ENCODE measurements around the gene BRCC3.

DNA sequence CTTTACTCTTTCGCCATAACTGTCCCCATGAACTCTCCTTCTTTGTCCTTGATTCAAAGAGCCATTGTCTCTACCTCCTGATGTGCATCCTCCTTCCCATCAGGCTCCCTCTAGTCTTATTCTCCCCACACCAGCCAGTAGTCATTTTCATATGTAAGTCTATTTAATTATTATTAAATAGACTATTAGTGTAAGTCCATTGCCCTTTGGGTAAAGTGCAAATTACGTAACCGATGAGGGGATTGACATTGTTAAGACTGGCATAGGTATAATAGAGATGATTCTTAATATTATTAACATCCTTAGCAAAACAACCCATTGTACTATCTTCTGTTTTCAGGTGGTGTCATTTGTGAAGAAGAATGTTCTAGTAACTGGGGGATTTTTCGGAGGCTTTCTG, 17.1 kb upstream of the BRCC3 start:
- TF ChIP-seq EZH2 (IDR thresholded peaks at IDR 0.05; ENCODE audit: insufficient read depth, poor library complexity, severe bottlenecking) = no peak
- no peak for TF ChIP-seq EZH2phosphoT487 (IDR thresholded peaks at IDR 0.05; ENCODE audit: insufficient read depth, low read depth)
